Caco-2 (cell line): Measurements from ENCODE around the gene CHKB. TPM values are rescaled to one million over a fixed set of nuclear protein-coding genes. Genes with fewer than 3 reads are reported as not detected.
A peak's percentile ranks its signal among the peaks of the same experiment; 100 is the strongest.

Source experiments
- BruUV-seq: library from RNA; stranded (reverse); fragments of 400-500 nt; replicated peaks from 2 replicates; lab custom pipeline; 2021; lab: Mats Ljungman, UMichigan
- CTCF ChIA-PET: fragments of 300-600 bp; sonication (Branson Sonifier 250); formaldehyde crosslinking; loops from one replicate; lab custom pipeline; 2022; ENCODE audit warnings: antibody characterized with exemption; lab: Charles Lee
- POLR2A ChIA-PET: fragments of 300-600 bp; sonication (Branson Sonifier 250); formaldehyde crosslinking; loops from one replicate; lab custom pipeline; 2022; ENCODE audit warnings: antibody characterized with exemption; lab: Charles Lee
- DNase-seq, 2 experiments: peaks; one replicate each; pipeline versions ENCODE4 v3.0.0 to v3.0.0-alpha.2; 2020 to 2022
- H3K27me3 ChIP-seq: replicated peaks from 2 replicates; pipeline ENCODE4 v1.6.0; 2011; ENCODE audit warnings: low read length; ENCODE audit not compliant: control insufficient read depth, insufficient read depth
- H3K36me3 ChIP-seq: 2 replicates; pipeline ENCODE4 v1.5.1; 2011; ENCODE audit warnings: low read length; ENCODE audit not compliant: control insufficient read depth, insufficient read depth
- H3K4me1 ChIP-seq: fragments of 250-450 bp; sonication (Bioruptor Pico); 2 replicates; pipeline ENCODE4 v1.5.1; 2020; ENCODE audit warnings: mild to moderate bottlenecking
- H3K4me3 ChIP-seq: 2 replicates; pipeline ENCODE4 v1.5.1; 2011; ENCODE audit warnings: low read depth, mild to moderate bottlenecking, control low read depth, low read length
- H3K9me3 ChIP-seq: fragments of 250-450 bp; sonication (Bioruptor Pico); 2 replicates; pipeline ENCODE4 v1.5.1; 2020; ENCODE audit warnings: mild to moderate bottlenecking, moderate library complexity
- H3K27ac Mint-ChIP-seq: one replicate; pipeline ENCODE4 v1.8.0; 2022; ENCODE audit warnings: mixed read lengths; ENCODE audit not compliant: unreplicated experiment
- H3K27me3 Mint-ChIP-seq: one replicate; pipeline ENCODE4 v1.8.0; 2022; ENCODE audit warnings: mixed read lengths; ENCODE audit not compliant: insufficient read depth, unreplicated experiment
- H3K36me3 Mint-ChIP-seq: one replicate; pipeline ENCODE4 v1.8.0; 2022; ENCODE audit warnings: mild to moderate bottlenecking, mixed read lengths; ENCODE audit not compliant: insufficient read depth, unreplicated experiment
- H3K4me1 Mint-ChIP-seq: one replicate; pipeline ENCODE4 v1.8.0; 2022; ENCODE audit warnings: low read depth, mixed read lengths; ENCODE audit not compliant: unreplicated experiment
- H3K4me3 Mint-ChIP-seq: one replicate; pipeline ENCODE4 v1.8.0; 2022; ENCODE audit warnings: mild to moderate bottlenecking, moderate library complexity, mixed read lengths; ENCODE audit not compliant: unreplicated experiment
- H3K9me3 Mint-ChIP-seq: one replicate; pipeline ENCODE4 v1.8.0; 2022; ENCODE audit warnings: mixed read lengths; ENCODE audit not compliant: unreplicated experiment
- intact Hi-C: fragments of 100-400 bp; cut with micrococcal nuclease; formaldehyde crosslinking; loops from one replicate; pipeline ENCODE4 v1.10.0; 2022; ENCODE audit not compliant: unreplicated experiment
- total RNA-seq: library from RNA; stranded (reverse); gene quantifications from 2 replicates; pipeline ENCODE4 v1.2.3, GENCODE V29; 2022
- TF ChIP-seq, protein P1 (sequence below), 2 experiments: fragments of 200-600 bp in 1 of 2; IDR thresholded peaks; 1 replicate in 1 of 2; 2 replicates in 1 of 2; pipeline versions ENCODE4 v1.5.1 to v1.8.0; 2011 to 2022; ENCODE audit warnings: antibody characterized with exemption in 1 of 2, control low read depth in 1 of 2, inconsistent platforms in 1 of 2, low read depth in 1 of 2, low read length in 1 of 2, mild to moderate bottlenecking in 1 of 2, moderate library complexity in 1 of 2; ENCODE audit not compliant: insufficient read depth in 1 of 2, severe bottlenecking in 1 of 2, unreplicated experiment in 1 of 2

The CHKB gene
- total RNA-seq, 1 experiment from 2014 or later: 43.3 TPM

DNA sequence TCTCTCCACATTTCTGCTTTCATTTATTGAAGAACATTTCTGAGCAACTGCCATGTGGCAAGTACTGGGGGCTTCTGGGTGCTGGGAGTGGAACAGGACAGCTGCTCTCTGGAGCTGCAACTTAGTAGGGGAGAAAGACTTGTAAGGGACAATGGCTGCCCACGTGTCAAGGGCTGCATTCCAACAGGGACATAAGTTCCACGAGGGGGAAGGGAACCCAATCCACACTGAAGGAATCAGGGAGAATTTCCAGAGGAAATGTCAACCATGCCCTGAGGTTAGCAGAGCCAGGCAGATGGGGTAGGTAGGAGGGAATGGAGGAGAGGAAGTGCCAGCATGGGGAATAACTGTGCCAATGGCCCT lies 19.7 kb upstream of the CHKB start:
- DNase-seq: no peak
- H3K4me3 Mint-ChIP-seq: peak overlapping the region; percentile 67
- peaks cover 5% of the 10 kb centered on the region for H3K4me1 ChIP-seq
- ChIA-PET POLR2A (no interaction called here), CTCF (no interaction called here)
- intact Hi-C loops: no loop called here
- TF ChIP-seq, protein P1, sequence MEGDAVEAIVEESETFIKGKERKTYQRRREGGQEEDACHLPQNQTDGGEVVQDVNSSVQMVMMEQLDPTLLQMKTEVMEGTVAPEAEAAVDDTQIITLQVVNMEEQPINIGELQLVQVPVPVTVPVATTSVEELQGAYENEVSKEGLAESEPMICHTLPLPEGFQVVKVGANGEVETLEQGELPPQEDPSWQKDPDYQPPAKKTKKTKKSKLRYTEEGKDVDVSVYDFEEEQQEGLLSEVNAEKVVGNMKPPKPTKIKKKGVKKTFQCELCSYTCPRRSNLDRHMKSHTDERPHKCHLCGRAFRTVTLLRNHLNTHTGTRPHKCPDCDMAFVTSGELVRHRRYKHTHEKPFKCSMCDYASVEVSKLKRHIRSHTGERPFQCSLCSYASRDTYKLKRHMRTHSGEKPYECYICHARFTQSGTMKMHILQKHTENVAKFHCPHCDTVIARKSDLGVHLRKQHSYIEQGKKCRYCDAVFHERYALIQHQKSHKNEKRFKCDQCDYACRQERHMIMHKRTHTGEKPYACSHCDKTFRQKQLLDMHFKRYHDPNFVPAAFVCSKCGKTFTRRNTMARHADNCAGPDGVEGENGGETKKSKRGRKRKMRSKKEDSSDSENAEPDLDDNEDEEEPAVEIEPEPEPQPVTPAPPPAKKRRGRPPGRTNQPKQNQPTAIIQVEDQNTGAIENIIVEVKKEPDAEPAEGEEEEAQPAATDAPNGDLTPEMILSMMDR (IDR thresholded peaks at IDR 0.05; ENCODE audit: insufficient read depth in 1 of 2, low read depth in 1 of 2, low read length in 1 of 2, severe bottlenecking in 1 of 2, unreplicated experiment in 1 of 2): no peak
- H3K27me3 Mint-ChIP-seq: peaks cover 7% of the 10 kb centered on the region
- H3K4me3 ChIP-seq: no peak overlapping the region
- H3K27ac Mint-ChIP-seq: no peak overlapping the region
- peaks cover 7% of the 10 kb centered on the region for H3K4me1 Mint-ChIP-seq
- H3K27me3 ChIP-seq: no peaks in the 10 kb centered on the region
- no peaks in the 10 kb centered on the region for H3K36me3 ChIP-seq
- no peaks in the 10 kb centered on the region for H3K9me3 Mint-ChIP-seq
- H3K36me3 Mint-ChIP-seq: no peaks in the 10 kb centered on the region
- H3K9me3 ChIP-seq: no peaks in the 10 kb centered on the region
- BruUV-seq: no TSS peak

DNA sequence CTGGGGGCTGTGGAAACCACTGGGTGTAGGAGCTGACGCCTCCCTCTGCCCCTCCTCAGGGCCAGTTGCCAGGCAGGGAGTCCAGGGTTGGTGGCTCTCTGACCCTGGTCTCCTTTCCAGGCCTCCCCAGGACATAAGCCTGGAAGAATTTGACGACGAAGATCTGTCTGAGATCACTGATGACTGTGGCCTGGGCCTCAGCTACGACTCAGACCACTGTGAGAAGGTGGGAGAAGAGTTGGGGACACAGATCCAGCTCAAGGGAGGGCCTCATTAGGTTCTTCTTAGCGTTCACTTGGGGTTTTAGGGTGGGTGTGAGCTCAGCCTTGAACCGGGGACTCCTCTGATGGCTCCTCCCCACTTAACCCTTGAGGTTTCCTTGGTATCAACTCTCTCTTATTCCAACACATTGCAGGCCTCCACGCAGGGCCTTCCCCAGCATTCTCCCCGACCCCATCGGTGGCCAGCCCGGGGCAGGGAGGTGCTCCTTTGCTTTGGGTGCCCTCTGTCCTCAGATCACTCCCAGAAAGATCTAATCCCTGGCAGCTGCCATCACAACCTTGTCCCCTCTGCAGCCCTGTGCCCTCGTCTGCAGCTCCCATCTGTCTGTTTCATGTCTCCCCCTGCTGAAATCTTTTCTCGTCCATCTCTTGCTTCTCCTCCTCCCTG lies 19.2 kb upstream of the CHKB start:
- H3K27ac Mint-ChIP-seq: no peak overlapping the region
- H3K36me3 Mint-ChIP-seq: no peaks in the 10 kb centered on the region
- ChIA-PET CTCF (no interaction called here), POLR2A (no interaction called here)
- intact Hi-C loops: no loop called here
- H3K9me3 Mint-ChIP-seq: no peaks in the 10 kb centered on the region
- H3K4me3 Mint-ChIP-seq: peak overlapping the region; percentile 67
- H3K4me1 ChIP-seq: peaks cover 5% of the 10 kb centered on the region
- no TSS peak for BruUV-seq
- no peaks in the 10 kb centered on the region for H3K27me3 ChIP-seq
- peaks cover 7% of the 10 kb centered on the region for H3K4me1 Mint-ChIP-seq
- H3K27me3 Mint-ChIP-seq: peaks cover 7% of the 10 kb centered on the region
- no peaks in the 10 kb centered on the region for H3K9me3 ChIP-seq
- DNase-seq: peak in 1 of 2 experiments; percentile 23
- H3K4me3 ChIP-seq: no peak overlapping the region
- no peaks in the 10 kb centered on the region for H3K36me3 ChIP-seq
- TF ChIP-seq, protein P1 (IDR thresholded peaks at IDR 0.05; ENCODE audit: insufficient read depth in 1 of 2, low read depth in 1 of 2, low read length in 1 of 2, severe bottlenecking in 1 of 2, unreplicated experiment in 1 of 2): no peak

DNA sequence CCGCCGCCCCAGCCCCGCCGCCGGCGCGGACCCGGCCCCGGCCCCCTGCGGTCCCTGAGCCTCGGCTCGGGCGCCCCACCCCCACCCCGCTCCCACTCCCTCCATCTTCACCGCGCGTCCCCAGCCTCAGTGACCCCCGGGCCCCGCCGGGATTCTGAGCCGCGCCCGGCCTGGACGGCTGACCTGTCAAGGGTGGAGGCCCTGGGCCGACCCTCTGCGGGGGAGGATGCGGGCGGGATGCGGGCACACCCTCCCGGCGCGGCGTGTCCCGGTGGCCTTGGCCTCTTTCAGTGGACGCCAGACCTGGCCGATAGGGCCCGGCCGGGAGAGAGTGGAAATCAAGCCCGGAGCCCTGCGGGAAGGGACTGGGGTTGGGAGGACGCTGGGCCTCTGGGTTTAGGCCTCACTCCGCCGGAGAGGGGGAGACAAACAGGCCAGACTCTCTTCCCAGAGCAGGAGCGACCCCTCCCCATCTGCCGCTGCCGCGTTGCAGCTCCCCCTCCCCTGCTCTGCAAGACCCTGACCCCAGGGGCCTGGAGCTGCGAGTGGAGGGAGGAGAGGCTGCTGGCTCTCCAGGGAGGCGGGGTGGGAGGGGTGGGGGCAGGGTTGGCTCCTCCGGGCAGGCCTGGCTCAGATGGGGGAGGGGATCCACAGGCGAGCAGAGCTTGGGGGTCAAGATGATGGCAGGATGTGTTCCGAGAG lies 18.5 kb upstream of the CHKB start:
- H3K36me3 Mint-ChIP-seq: no peaks in the 10 kb centered on the region
- Histone ChIP-seq H3K27me3 (no peaks in the 10 kb centered on the region), H3K36me3 (no peaks in the 10 kb centered on the region), H3K9me3 (no peaks in the 10 kb centered on the region), H3K4me3 (peak overlapping the region; percentile 34), H3K4me1 (peaks cover 5% of the 10 kb centered on the region)
- intact Hi-C loops: no loop called here
- H3K27ac Mint-ChIP-seq: no peak overlapping the region
- peaks cover 7% of the 10 kb centered on the region for H3K4me1 Mint-ChIP-seq
- ChIA-PET POLR2A (no interaction called here), CTCF (no interaction called here)
- no peaks in the 10 kb centered on the region for H3K9me3 Mint-ChIP-seq
- BruUV-seq: no TSS peak
- peak in 1 of 2 experiments; percentile 26 for DNase-seq
- TF ChIP-seq, protein P1 (IDR thresholded peaks at IDR 0.05; ENCODE audit: insufficient read depth in 1 of 2, low read depth in 1 of 2, low read length in 1 of 2, severe bottlenecking in 1 of 2, unreplicated experiment in 1 of 2): no peak
- peaks cover 7% of the 10 kb centered on the region for H3K27me3 Mint-ChIP-seq
- peak overlapping the region; percentile 67 for H3K4me3 Mint-ChIP-seq
